HTR-8/SVneo (cell line): ENCODE results near the gene KIF1A.
A peak's percentile ranks its signal among the peaks of the same experiment; 100 is the strongest.
"Not testable (repeated sequence)": the region's sequence is repeated elsewhere in the genome, so short reads cannot be mapped to it uniquely, and the experiment has no call there.

Experiments used
- DNase-seq: peaks from one replicate; pipeline ENCODE4 v3.0.0; 2011; ENCODE audit warnings: low spot score, mixed read lengths; ENCODE audit not compliant: insufficient read length
- FAIRE-seq: peaks from 2 replicates; lab custom pipeline; 2011; peaks lifted over from hg19 to GRCh38; lab: Jason Lieb, UNC

The KIF1A gene

DNA sequence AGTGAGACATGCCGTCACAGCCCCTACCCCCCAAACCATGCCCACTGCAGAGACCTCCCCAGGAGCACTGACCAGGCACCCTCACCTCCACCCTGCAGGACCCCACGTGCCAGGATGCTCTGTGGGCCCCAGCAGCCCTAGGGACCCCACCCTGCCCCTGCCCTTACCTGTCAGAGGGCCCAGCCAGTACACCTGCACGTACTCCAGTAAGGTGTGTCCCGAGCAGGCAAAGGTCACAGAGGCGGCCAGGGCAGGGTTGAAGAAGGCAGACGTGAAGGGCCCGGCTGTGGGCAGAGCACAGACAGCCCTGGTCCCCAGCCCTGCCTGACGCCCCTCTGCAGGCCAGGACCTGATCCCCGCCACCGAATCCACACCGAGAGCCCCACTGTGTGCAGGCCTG lies 139.8 kb downstream of the KIF1A start:
- not testable (repeated sequence) for FAIRE-seq

GRCh38 chr2:240678909-240679308 lies 141.1 kb downstream of the KIF1A start:
- peak; percentile 16 for FAIRE-seq
- not testable (repeated sequence) for DNase-seq

More for the DNA sequence above, 139.8 kb downstream of the KIF1A start:
- not testable (repeated sequence) for DNase-seq

DNA sequence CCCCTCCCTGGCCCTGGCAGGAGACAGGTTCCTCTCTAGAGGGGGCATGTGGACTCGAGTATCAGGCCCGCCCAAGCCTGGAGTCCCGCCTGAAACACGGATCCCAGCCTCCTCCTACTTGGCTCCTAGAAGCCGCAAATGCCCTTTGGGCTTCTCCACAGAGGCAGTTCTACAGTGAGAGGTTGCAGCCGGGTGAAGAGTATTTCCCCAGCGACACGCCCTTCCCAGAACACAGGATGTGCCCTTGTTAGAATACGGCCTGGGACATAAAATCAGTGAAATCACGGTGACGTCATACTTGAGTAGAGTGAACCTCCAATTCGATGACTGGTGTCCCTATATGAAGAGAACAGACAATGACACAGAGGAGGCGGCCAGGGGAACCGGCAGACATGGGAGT lies 142.0 kb downstream of the KIF1A start:
- not testable (repeated sequence) for FAIRE-seq, DNase-seq

GRCh38 chr2:240675345-240675744 lies 144.7 kb downstream of the KIF1A start:
- FAIRE-seq, result peak; percentile 92
- not testable (repeated sequence) for DNase-seq

GRCh38 chr2:240674461-240675184 lies 145.4 kb downstream of the KIF1A start:
- peak; percentile 84 for FAIRE-seq
- not testable (repeated sequence) for DNase-seq

- FAIRE-seq (no peak), DNase-seq (no peak)
Measured at GRCh38 chr2:240672701-240673190, 147.3 kb downstream of the KIF1A start.

GRCh38 chr2:240672076-240672700 lies 147.8 kb downstream of the KIF1A start:
- DNase-seq (no peak), FAIRE-seq (no peak)

GRCh38 chr2:240670950-240671349 lies 149.1 kb downstream of the KIF1A start:
- no peak for DNase-seq
- FAIRE-seq, result no peak

DNA sequence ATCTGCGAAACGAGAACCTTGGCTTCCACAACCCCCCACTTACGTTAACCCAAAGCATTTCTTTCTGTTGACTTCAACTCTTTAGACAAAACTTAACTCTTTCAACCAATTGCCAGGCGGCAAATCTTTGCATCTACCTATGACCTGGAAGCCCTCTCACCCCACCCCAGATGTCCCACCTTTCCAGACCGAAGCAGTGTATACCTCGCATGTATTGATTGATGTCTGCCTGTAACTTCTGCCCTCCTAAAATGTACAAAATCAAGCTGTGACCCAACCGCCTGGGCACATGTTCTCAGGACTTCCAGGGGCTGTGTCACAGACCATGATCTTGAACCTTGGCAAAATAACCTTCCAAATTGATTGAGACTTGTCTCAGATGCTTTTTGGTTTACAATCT lies 149.6 kb downstream of the KIF1A start:
- no peak for FAIRE-seq
- no peak for DNase-seq

GRCh38 chr2:240664622-240665021 lies 155.4 kb downstream of the KIF1A start:
- FAIRE-seq (no peak), DNase-seq (no peak)
